WTC11 (cell line): ENCODE measurements around the gene PRPF6.

Experiments used
- CREB1 ChIP-seq: sonication (generic); formaldehyde crosslinking; IDR thresholded peaks from 2 replicates; pipeline ENCODE4 v1.8.0; 2023; ENCODE audit warnings: mild to moderate bottlenecking, missing genetic modification reagents
- JUN ChIP-seq: sonication (generic); formaldehyde crosslinking; IDR thresholded peaks from 2 replicates; pipeline ENCODE4 v1.8.0; 2023; ENCODE audit warnings: mild to moderate bottlenecking, missing genetic modification reagents
- KAT7 ChIP-seq: sonication (generic); formaldehyde crosslinking; IDR thresholded peaks from 2 replicates; pipeline ENCODE4 v1.8.1; 2023; ENCODE audit warnings: missing genetic modification reagents, mild to moderate bottlenecking, borderline replicate concordance
- NR1H2 ChIP-seq: sonication (generic); formaldehyde crosslinking; IDR thresholded peaks from 2 replicates; pipeline ENCODE4 v1.9.0; 2021; ENCODE audit warnings: mild to moderate bottlenecking, moderate library complexity, missing genetic modification reagents
- TEAD4 ChIP-seq: sonication (generic); formaldehyde crosslinking; IDR thresholded peaks from 2 replicates; pipeline ENCODE4 v1.8.0; 2022; ENCODE audit warnings: mild to moderate bottlenecking, missing genetic modification reagents
- TP53 ChIP-seq: sonication (generic); formaldehyde crosslinking; IDR thresholded peaks from 2 replicates; pipeline ENCODE4 v1.8.1; 2023; ENCODE audit warnings: mild to moderate bottlenecking, missing genetic modification reagents
- ZNF121 ChIP-seq: sonication (generic); formaldehyde crosslinking; IDR thresholded peaks from 2 replicates; pipeline ENCODE4 v1.8.0; 2023; ENCODE audit warnings: missing genetic modification reagents
- TF ChIP-seq, protein P1 (sequence below): fragments of 200-600 bp; IDR thresholded peaks from 2 replicates; pipeline ENCODE4 v1.8.0; 2022; ENCODE audit warnings: antibody characterized with exemption
- TF ChIP-seq, protein P2 (sequence below): sonication (generic); formaldehyde crosslinking; IDR thresholded peaks from 2 replicates; pipeline ENCODE4 v1.8.0; 2022; ENCODE audit warnings: mild to moderate bottlenecking, missing genetic modification reagents
- TF ChIP-seq, protein P3 (sequence below): sonication (generic); formaldehyde crosslinking; IDR thresholded peaks from 2 replicates; pipeline ENCODE4 v1.8.1; 2023; ENCODE audit warnings: mild to moderate bottlenecking, missing genetic modification reagents, moderate library complexity

DNA sequence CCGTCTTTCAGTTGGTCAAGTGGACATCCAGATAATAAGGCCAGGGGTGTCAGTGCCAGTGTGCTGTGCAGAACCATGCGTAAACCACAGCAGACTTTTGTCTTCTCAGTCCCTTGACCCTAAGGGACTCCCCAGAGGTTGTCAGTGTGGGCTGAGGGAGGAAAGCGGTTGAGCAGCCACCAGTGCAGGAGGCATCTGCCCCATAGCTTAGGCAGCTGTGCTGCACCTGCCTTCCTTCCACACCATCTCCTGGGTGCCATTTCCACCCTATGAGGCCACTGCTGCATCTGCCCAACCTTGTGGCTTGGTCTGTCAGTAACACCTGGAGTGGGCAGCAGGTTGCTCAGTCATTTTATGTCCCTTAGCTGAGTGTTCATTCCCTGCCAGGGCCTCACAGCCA, 26.0 kb downstream of the PRPF6 start:
- TF ChIP-seq, protein P1, sequence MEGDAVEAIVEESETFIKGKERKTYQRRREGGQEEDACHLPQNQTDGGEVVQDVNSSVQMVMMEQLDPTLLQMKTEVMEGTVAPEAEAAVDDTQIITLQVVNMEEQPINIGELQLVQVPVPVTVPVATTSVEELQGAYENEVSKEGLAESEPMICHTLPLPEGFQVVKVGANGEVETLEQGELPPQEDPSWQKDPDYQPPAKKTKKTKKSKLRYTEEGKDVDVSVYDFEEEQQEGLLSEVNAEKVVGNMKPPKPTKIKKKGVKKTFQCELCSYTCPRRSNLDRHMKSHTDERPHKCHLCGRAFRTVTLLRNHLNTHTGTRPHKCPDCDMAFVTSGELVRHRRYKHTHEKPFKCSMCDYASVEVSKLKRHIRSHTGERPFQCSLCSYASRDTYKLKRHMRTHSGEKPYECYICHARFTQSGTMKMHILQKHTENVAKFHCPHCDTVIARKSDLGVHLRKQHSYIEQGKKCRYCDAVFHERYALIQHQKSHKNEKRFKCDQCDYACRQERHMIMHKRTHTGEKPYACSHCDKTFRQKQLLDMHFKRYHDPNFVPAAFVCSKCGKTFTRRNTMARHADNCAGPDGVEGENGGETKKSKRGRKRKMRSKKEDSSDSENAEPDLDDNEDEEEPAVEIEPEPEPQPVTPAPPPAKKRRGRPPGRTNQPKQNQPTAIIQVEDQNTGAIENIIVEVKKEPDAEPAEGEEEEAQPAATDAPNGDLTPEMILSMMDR: no peak
- TF ChIP-seq TEAD4 (no peak), KAT7 (no peak), JUN (CRISPR knock-in tag) (no peak), ZNF121 (no peak), CREB1 (CRISPR knock-in tag) (no peak), NR1H2 (CRISPR knock-in tag) (no peak), TP53 (no peak)
- TF ChIP-seq, protein P2, sequence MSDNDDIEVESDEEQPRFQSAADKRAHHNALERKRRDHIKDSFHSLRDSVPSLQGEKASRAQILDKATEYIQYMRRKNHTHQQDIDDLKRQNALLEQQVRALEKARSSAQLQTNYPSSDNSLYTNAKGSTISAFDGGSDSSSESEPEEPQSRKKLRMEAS (CRISPR knock-in tag): no peak
- TF ChIP-seq, protein P3, sequence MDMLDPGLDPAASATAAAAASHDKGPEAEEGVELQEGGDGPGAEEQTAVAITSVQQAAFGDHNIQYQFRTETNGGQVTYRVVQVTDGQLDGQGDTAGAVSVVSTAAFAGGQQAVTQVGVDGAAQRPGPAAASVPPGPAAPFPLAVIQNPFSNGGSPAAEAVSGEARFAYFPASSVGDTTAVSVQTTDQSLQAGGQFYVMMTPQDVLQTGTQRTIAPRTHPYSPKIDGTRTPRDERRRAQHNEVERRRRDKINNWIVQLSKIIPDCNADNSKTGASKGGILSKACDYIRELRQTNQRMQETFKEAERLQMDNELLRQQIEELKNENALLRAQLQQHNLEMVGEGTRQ: no peak
